Keratinocyte (primary cell): ENCODE data around the gene TAB3. TPM values are rescaled to one million over a fixed set of nuclear protein-coding genes. Genes with fewer than 3 reads are reported as not detected.

Source experiments
- DNase-seq: peaks from one replicate; pipeline ENCODE4 v3.0.0-alpha.2; 2011; ENCODE audit warnings: low read depth, missing footprints, low spot score
- FAIRE-seq: peaks from 2 replicates; lab custom pipeline; 2011; peaks lifted over from hg19 to GRCh38; lab: Jason Lieb, UNC
- H2AFZ ChIP-seq: 2 replicates; pipeline ENCODE4 v1.6.0; 2012; ENCODE audit warnings: low read length, control low read depth, inconsistent platforms; ENCODE audit not compliant: control insufficient read depth
- H3K27ac ChIP-seq: 2 replicates; pipeline ENCODE4 v1.5.1; 2011; ENCODE audit warnings: low read length; ENCODE audit not compliant: control insufficient read depth, insufficient read depth
- H3K27me3 ChIP-seq: 3 replicates; pipeline ENCODE4 v1.6.0; 2011; ENCODE audit warnings: low read length; ENCODE audit not compliant: control insufficient read depth, insufficient read depth; ENCODE audit errors: extremely low read depth
- H3K36me3 ChIP-seq, 2 experiments: 2 replicates in 1 of 2; 3 replicates in 1 of 2; pipeline ENCODE4 v1.5.1; 2011; ENCODE audit warnings: low read length in 2 of 2, mild to moderate bottlenecking in 1 of 2; ENCODE audit not compliant: control insufficient read depth in 2 of 2, insufficient read depth in 2 of 2; ENCODE audit errors: extremely low read depth in 1 of 2
- H3K4me1 ChIP-seq: 3 replicates; pipeline ENCODE4 v1.5.1; 2011; ENCODE audit warnings: low read length; ENCODE audit not compliant: control insufficient read depth, insufficient read depth; ENCODE audit errors: extremely low read depth
- H3K4me2 ChIP-seq: 3 replicates; pipeline ENCODE4 v1.6.0; 2011; ENCODE audit warnings: low read depth, low read length; ENCODE audit not compliant: control insufficient read depth, insufficient read depth; ENCODE audit errors: extremely low read depth
- H3K4me3 ChIP-seq, 3 experiments: fragments of 200-600 bp in 1 of 3; sonication (generic) in 1 of 3; 2 replicates in 2 of 3; 3 replicates in 1 of 3; pipeline ENCODE4 v1.5.1; 2011 to 2016; ENCODE audit warnings: low read length in 3 of 3, mild to moderate bottlenecking in 3 of 3, control low read depth in 2 of 3, inconsistent platforms in 1 of 3, low read depth in 1 of 3, mixed read lengths in 1 of 3, mixed run types in 1 of 3, moderate library complexity in 1 of 3; ENCODE audit not compliant: control insufficient read depth in 2 of 3, insufficient read depth in 2 of 3; ENCODE audit errors: extremely low read depth in 1 of 3
- H3K79me2 ChIP-seq: 2 replicates; pipeline ENCODE4 v1.6.0; 2012; ENCODE audit warnings: low read length; ENCODE audit not compliant: control insufficient read depth, insufficient read depth
- H3K9ac ChIP-seq: 3 replicates; pipeline ENCODE4 v1.6.0; 2011; ENCODE audit warnings: low read length; ENCODE audit not compliant: control insufficient read depth, insufficient read depth; ENCODE audit errors: extremely low read depth
- H3K9me1 ChIP-seq: 3 replicates; pipeline ENCODE4 v1.6.0; 2011; ENCODE audit warnings: low read length; ENCODE audit not compliant: control insufficient read depth, insufficient read depth; ENCODE audit errors: extremely low read depth
- H3K9me3 ChIP-seq: 2 replicates; pipeline ENCODE4 v1.5.1; 2012; ENCODE audit warnings: low read depth, low read length; ENCODE audit not compliant: control insufficient read depth
- H4K20me1 ChIP-seq: 3 replicates; pipeline ENCODE4 v1.6.0; 2011; ENCODE audit warnings: low read length; ENCODE audit not compliant: control insufficient read depth, insufficient read depth; ENCODE audit errors: extremely low read depth
- EZH2 ChIP-seq: IDR thresholded peaks from one replicate; pipeline ENCODE4 v1.6.1; 2012; ENCODE audit warnings: inconsistent platforms, mild to moderate bottlenecking, low read length, moderate library complexity
- dilution Hi-C: fragments of 300-500 bp; cut with MboI; formaldehyde crosslinking; loops from one replicate; pipeline ENCODE4 v1.7.0; 2020; ENCODE audit warnings: low sequenced_read_pairs; ENCODE audit not compliant: extremely low pct_ligation_motif_present
- polyA plus RNA-seq, 5 experiments: library from polyadenylated mRNA; depleted of rRNA in 3 of 5; stranded (reverse) in 3 of 5; stranded (forward) in 1 of 5; unstranded in 1 of 5; fragments of >200 nt; gene quantifications; 1 replicate in 1 of 5; 2 replicates in 3 of 5; 3 replicates in 1 of 5; pipeline versions ENCODE4 v1.2.1 to v1.2.3, GENCODE V29; 2011 to 2012; ENCODE audit warnings: missing spikeins in 2 of 5, low read depth in 1 of 5, low replicate concordance in 1 of 5
- TF ChIP-seq, protein P1 (sequence below), 3 experiments: IDR thresholded peaks in 1 of 3; conservative IDR thresholded peaks in 1 of 3; optimal IDR thresholded peaks in 1 of 3; 2 replicates in 2 of 3; 3 replicates in 1 of 3; pipeline versions ENCODE3 to v1.5.1; 2011; ENCODE audit warnings: low read length in 3 of 3, mild to moderate bottlenecking in 3 of 3, moderate library complexity in 2 of 3, control low read depth in 1 of 3, inconsistent platforms in 1 of 3; ENCODE audit not compliant: insufficient read depth in 2 of 3; ENCODE audit errors: extremely low read depth in 1 of 3

The TAB3 gene
- polyA plus RNA-seq, 1 donor (not counting 4 experiments of a cell fraction or from before 2014, with no cell fraction given), result 25.5 TPM

DNA sequence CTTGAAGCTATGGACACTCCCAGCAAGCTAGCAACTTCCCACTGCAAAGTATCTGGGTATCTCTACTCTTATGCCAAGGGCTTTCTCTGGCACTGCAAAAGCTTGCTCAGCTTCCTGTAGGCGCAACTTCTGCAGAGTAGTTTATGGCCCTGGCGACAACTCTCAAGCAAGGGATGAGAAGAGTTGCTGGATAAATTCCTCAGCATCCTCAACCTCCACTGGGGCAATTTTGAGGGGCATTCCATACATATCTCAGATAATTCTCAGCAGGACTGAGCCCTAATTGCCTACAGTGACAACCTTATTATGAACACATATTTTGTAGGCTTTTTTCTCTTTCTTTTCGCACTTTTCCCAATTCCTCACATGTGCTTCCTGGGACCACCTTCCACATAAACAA is 31.2 kb upstream of the TAB3 start:
- H3K4me3 ChIP-seq, result no peak overlapping the region
- no peaks in the 10 kb centered on the region for H3K9me1 ChIP-seq
- no peaks in the 10 kb centered on the region for H3K27me3 ChIP-seq
- no peak overlapping the region for H3K9ac ChIP-seq
- no peak overlapping the region for H3K4me2 ChIP-seq
- no peaks in the 10 kb centered on the region for H3K4me1 ChIP-seq
- no peak for DNase-seq
- no peak overlapping the region for H3K27ac ChIP-seq
- no peaks in the 10 kb centered on the region for H4K20me1 ChIP-seq
- TF ChIP-seq, protein P1, sequence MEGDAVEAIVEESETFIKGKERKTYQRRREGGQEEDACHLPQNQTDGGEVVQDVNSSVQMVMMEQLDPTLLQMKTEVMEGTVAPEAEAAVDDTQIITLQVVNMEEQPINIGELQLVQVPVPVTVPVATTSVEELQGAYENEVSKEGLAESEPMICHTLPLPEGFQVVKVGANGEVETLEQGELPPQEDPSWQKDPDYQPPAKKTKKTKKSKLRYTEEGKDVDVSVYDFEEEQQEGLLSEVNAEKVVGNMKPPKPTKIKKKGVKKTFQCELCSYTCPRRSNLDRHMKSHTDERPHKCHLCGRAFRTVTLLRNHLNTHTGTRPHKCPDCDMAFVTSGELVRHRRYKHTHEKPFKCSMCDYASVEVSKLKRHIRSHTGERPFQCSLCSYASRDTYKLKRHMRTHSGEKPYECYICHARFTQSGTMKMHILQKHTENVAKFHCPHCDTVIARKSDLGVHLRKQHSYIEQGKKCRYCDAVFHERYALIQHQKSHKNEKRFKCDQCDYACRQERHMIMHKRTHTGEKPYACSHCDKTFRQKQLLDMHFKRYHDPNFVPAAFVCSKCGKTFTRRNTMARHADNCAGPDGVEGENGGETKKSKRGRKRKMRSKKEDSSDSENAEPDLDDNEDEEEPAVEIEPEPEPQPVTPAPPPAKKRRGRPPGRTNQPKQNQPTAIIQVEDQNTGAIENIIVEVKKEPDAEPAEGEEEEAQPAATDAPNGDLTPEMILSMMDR (optimal IDR thresholded peaks at IDR 0.05 in 1 of 3, IDR thresholded peaks at IDR 0.05 in 1 of 3, conservative IDR thresholded peaks at IDR 0.05 in 1 of 3; ENCODE audit: extremely low read depth in 1 of 3, insufficient read depth in 2 of 3, low read length in 3 of 3), result no peak
- TF ChIP-seq EZH2, result no peak
- dilution Hi-C loops, result no loop called here
- H3K36me3 ChIP-seq, result no peaks in the 10 kb centered on the region
- no peaks in the 10 kb centered on the region for H3K9me3 ChIP-seq
- FAIRE-seq, result no peak
- no peaks in the 10 kb centered on the region for H3K79me2 ChIP-seq
- no peak overlapping the region for H2AFZ ChIP-seq

DNA sequence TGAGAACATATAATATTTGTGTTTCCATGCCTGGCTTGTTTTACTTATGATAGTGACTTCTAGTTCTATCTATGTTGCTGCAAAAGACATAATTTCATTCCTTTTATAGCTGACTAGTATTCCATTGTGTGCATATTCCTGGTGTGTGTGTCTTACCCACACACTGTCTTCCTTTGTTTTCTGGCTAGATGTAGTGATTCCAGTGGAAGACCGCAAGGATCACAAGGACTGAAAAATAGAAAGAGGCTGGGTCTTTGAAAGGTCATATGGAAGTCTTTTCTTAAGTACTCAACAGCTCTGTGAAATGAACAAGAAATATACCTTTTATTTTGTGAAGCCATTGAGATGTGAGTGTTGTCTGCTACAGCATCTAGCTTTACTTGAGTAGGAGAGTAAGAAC is 29.4 kb upstream of the TAB3 start:
- no peak for TF ChIP-seq EZH2
- TF ChIP-seq, protein P1 (optimal IDR thresholded peaks at IDR 0.05 in 1 of 3, IDR thresholded peaks at IDR 0.05 in 1 of 3, conservative IDR thresholded peaks at IDR 0.05 in 1 of 3; ENCODE audit: extremely low read depth in 1 of 3, insufficient read depth in 2 of 3, low read length in 3 of 3), result no peak
- Histone ChIP-seq H3K4me1 (no peaks in the 10 kb centered on the region), H3K9me3 (no peaks in the 10 kb centered on the region), H4K20me1 (no peaks in the 10 kb centered on the region), H3K9ac (no peak overlapping the region), H3K27ac (no peak overlapping the region), H3K79me2 (no peaks in the 10 kb centered on the region), H3K4me2 (no peak overlapping the region), H3K36me3 (no peaks in the 10 kb centered on the region), H2AFZ (no peak overlapping the region), H3K9me1 (no peaks in the 10 kb centered on the region), H3K4me3 (no peak overlapping the region), H3K27me3 (no peaks in the 10 kb centered on the region)
- FAIRE-seq, result no peak
- dilution Hi-C loops, result no loop called here
- DNase-seq, result no peak
